Thyroid gland (tissue), 4 donors: ENCODE data around the gene PNKD.

Experiments used
- POLR2A ChIP-seq, 2 donors: fragments of 450-650 bp; IDR thresholded peaks; one replicate each; pipeline ENCODE4 v1.6.1; 2017; ENCODE audit warnings: antibody characterized with exemption in 2 of 2, mild to moderate bottlenecking in 2 of 2, moderate library complexity in 1 of 2
- TF ChIP-seq, protein P1 (sequence below), 6 experiments: fragments of 200-600 bp in 3 of 6; fragments of 450-650 bp in 3 of 6; sonication (generic) in 3 of 6; IDR thresholded peaks; one replicate each; pipeline ENCODE4 v1.5.1; 2016 to 2019; ENCODE audit warnings: antibody characterized with exemption in 6 of 6, mild to moderate bottlenecking in 2 of 6, inconsistent platforms in 1 of 6, moderate library complexity in 1 of 6

DNA sequence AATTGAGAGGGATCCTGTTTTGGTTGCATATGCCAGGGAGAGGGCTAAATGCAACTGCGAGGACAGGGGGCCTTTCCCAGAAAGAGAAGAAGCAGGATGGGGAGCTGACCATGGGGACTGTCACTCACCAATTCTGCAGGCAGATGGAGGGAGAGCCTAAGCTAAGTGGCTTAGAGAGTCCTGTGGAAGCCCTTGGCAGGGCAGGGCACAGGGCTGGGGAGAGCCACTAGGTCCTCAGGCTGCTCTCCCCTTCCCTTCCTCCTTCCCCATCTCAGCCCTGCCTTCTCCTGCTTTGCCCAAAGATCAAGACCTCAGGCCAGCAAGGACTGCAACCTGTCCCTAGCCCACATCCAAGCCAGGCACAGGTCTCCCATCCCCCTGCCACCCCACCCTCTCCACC, 62.0 kb downstream of the PNKD start:
- no peak for TF ChIP-seq POLR2A (IDR thresholded peaks at IDR 0.05)
- TF ChIP-seq, protein P1, sequence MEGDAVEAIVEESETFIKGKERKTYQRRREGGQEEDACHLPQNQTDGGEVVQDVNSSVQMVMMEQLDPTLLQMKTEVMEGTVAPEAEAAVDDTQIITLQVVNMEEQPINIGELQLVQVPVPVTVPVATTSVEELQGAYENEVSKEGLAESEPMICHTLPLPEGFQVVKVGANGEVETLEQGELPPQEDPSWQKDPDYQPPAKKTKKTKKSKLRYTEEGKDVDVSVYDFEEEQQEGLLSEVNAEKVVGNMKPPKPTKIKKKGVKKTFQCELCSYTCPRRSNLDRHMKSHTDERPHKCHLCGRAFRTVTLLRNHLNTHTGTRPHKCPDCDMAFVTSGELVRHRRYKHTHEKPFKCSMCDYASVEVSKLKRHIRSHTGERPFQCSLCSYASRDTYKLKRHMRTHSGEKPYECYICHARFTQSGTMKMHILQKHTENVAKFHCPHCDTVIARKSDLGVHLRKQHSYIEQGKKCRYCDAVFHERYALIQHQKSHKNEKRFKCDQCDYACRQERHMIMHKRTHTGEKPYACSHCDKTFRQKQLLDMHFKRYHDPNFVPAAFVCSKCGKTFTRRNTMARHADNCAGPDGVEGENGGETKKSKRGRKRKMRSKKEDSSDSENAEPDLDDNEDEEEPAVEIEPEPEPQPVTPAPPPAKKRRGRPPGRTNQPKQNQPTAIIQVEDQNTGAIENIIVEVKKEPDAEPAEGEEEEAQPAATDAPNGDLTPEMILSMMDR (IDR thresholded peaks at IDR 0.05): no peak
